ENCODE results near the gene PKD2L1. TPM values are rescaled to one million over a fixed set of nuclear protein-coding genes. Genes with fewer than 3 reads are reported as not detected.

Gene PKD2L1
- total and polyA plus RNA-seq, 4 experiments from 2014 or later, result not detected

GRCh38 chr10:100254191-100254590 is 75.8 kb downstream of the PKD2L1 start:
- Mint-ChIP-seq H3K27ac (no peak overlapping the region), H3K9me3 (no peaks in the 10 kb centered on the region), H3K36me3 (peaks cover 65 to 75% of the 10 kb centered on the region in 2 donors), H3K27me3 (no peaks in the 10 kb centered on the region), H3K4me3 (no peak overlapping the region), H3K4me1 (peaks cover 0 to 9% (median 5%) of the 10 kb centered on the region in 4 donors)
- H3K4me3 ChIP-seq (ENCODE audit: low read length in 2 of 2), result no peak overlapping the region
- no peaks in the 10 kb centered on the region for H3K27me3 ChIP-seq (ENCODE audit: insufficient read depth, low read length)
- intact Hi-C loops (cut with micrococcal nuclease), result no loop called here
- H3K9me3 ChIP-seq (ENCODE audit: control insufficient read depth in 1 of 2, low read length in 2 of 2), result no peaks in the 10 kb centered on the region
- no peak overlapping the region for H3K27ac ChIP-seq (ENCODE audit: low read depth, low read length)
- ChIA-PET CTCF (ENCODE audit: partially characterized antibody) (interaction anchor here (0.8 to 1.4 kb wide), 2 partner anchors 12 to 409 kb away, joined by 3 read pairs; no protein-coding TSS in a partner anchor), POLR2A (ENCODE audit: partially characterized antibody) (no interaction called here)
- DNase-seq, result no peak
- no peaks in the 10 kb centered on the region for H3K4me1 ChIP-seq (ENCODE audit: insufficient read depth, low read length)
- H3K36me3 ChIP-seq (ENCODE audit: insufficient read depth, low read length), result peaks cover 59% of the 10 kb centered on the region

GRCh38 chr10:100253041-100253440 is 77.0 kb downstream of the PKD2L1 start:
- no peak overlapping the region for H3K4me3 Mint-ChIP-seq
- H3K4me3 ChIP-seq (ENCODE audit: low read length in 2 of 2), result no peak overlapping the region
- intact Hi-C loops (cut with micrococcal nuclease), result no loop called here
- POLR2A ChIA-PET (ENCODE audit: partially characterized antibody), result no interaction called here
- H3K4me1 ChIP-seq (ENCODE audit: insufficient read depth, low read length), result no peaks in the 10 kb centered on the region
- peaks cover 63 to 75% of the 10 kb centered on the region in 2 donors for H3K36me3 Mint-ChIP-seq
- H3K27me3 ChIP-seq (ENCODE audit: insufficient read depth, low read length), result no peaks in the 10 kb centered on the region
- H3K4me1 Mint-ChIP-seq, result peaks cover 0 to 9% (median 2%) of the 10 kb centered on the region in 4 donors
- no peak overlapping the region for H3K27ac ChIP-seq (ENCODE audit: low read depth, low read length)
- peaks cover 61% of the 10 kb centered on the region for H3K36me3 ChIP-seq (ENCODE audit: insufficient read depth, low read length)
- H3K9me3 Mint-ChIP-seq, result no peaks in the 10 kb centered on the region
- no peaks in the 10 kb centered on the region for H3K9me3 ChIP-seq (ENCODE audit: control insufficient read depth in 1 of 2, low read length in 2 of 2)
- no peak for DNase-seq
- CTCF ChIA-PET (ENCODE audit: partially characterized antibody), result no interaction called here
- H3K27me3 Mint-ChIP-seq, result no peaks in the 10 kb centered on the region
- no peak overlapping the region for H3K27ac Mint-ChIP-seq

GRCh38 chr10:100248820-100249219 is 81.2 kb downstream of the PKD2L1 start:
- no peaks in the 10 kb centered on the region for H3K4me1 Mint-ChIP-seq
- no peak overlapping the region for H3K27ac Mint-ChIP-seq
- no peaks in the 10 kb centered on the region for H3K9me3 Mint-ChIP-seq
- no peak overlapping the region for H3K27ac ChIP-seq (ENCODE audit: low read depth, low read length)
- H3K27me3 ChIP-seq (ENCODE audit: insufficient read depth, low read length), result no peaks in the 10 kb centered on the region
- POLR2A ChIA-PET (ENCODE audit: partially characterized antibody), result interaction anchor here (1.0 kb wide), 1 partner anchor 11 kb away, joined by 3 read pairs; no protein-coding TSS in a partner anchor
- H3K4me1 ChIP-seq (ENCODE audit: insufficient read depth, low read length), result no peaks in the 10 kb centered on the region
- no peak overlapping the region for H3K4me3 ChIP-seq (ENCODE audit: low read length in 2 of 2)
- CTCF ChIA-PET (ENCODE audit: partially characterized antibody), result no interaction called here
- H3K4me3 Mint-ChIP-seq, result no peak overlapping the region
- peaks cover 49 to 75% of the 10 kb centered on the region in 2 donors for H3K36me3 Mint-ChIP-seq
- no peaks in the 10 kb centered on the region for H3K27me3 Mint-ChIP-seq
- H3K36me3 ChIP-seq (ENCODE audit: insufficient read depth, low read length), result peaks cover 69% of the 10 kb centered on the region
- no peaks in the 10 kb centered on the region for H3K9me3 ChIP-seq (ENCODE audit: control insufficient read depth in 1 of 2, low read length in 2 of 2)
- DNase-seq, result no peak
- intact Hi-C loops (cut with micrococcal nuclease), result no loop called here

GRCh38 chr10:100245484-100246220 is 84.4 kb downstream of the PKD2L1 start:
- H3K4me3 Mint-ChIP-seq, result no peak overlapping the region
- intact Hi-C loops (cut with micrococcal nuclease), result no loop called here
- peak overlapping the region in 1 of 7 donors; percentile 24 for H3K27ac Mint-ChIP-seq
- no peaks in the 10 kb centered on the region for H3K9me3 Mint-ChIP-seq
- ChIA-PET POLR2A (ENCODE audit: partially characterized antibody) (no interaction called here), CTCF (ENCODE audit: partially characterized antibody) (no interaction called here)
- Histone ChIP-seq H3K27me3 (ENCODE audit: insufficient read depth, low read length) (no peaks in the 10 kb centered on the region), H3K27ac (ENCODE audit: low read depth, low read length) (no peak overlapping the region), H3K4me1 (ENCODE audit: insufficient read depth, low read length) (no peaks in the 10 kb centered on the region), H3K9me3 (ENCODE audit: control insufficient read depth in 1 of 2, low read length in 2 of 2) (no peaks in the 10 kb centered on the region), H3K36me3 (ENCODE audit: insufficient read depth, low read length) (peaks cover 70% of the 10 kb centered on the region), H3K4me3 (ENCODE audit: low read length in 2 of 2) (no peak overlapping the region)
- no peaks in the 10 kb centered on the region for H3K27me3 Mint-ChIP-seq
- H3K36me3 Mint-ChIP-seq, result peaks cover 49 to 78% of the 10 kb centered on the region in 2 donors
- H3K4me1 Mint-ChIP-seq, result peaks cover 0 to under 1% (median under 1%) of the 10 kb centered on the region in 4 donors
- no peak for DNase-seq

- ChIA-PET POLR2A (ENCODE audit: partially characterized antibody) (no interaction called here), CTCF (ENCODE audit: partially characterized antibody) (interaction anchor here (0.7 to 1.6 kb wide), 2 partner anchors 11 to 14 kb away, joined by 3 read pairs; no protein-coding TSS in a partner anchor)
- peaks cover 54 to 72% of the 10 kb centered on the region in 2 donors for H3K36me3 Mint-ChIP-seq
- no peak overlapping the region for H3K27ac Mint-ChIP-seq
- no peak overlapping the region for H3K4me3 Mint-ChIP-seq
- Histone ChIP-seq H3K36me3 (ENCODE audit: insufficient read depth, low read length) (peaks cover 61% of the 10 kb centered on the region), H3K9me3 (ENCODE audit: control insufficient read depth in 1 of 2, low read length in 2 of 2) (no peaks in the 10 kb centered on the region), H3K4me3 (ENCODE audit: low read length in 2 of 2) (no peak overlapping the region), H3K4me1 (ENCODE audit: insufficient read depth, low read length) (no peaks in the 10 kb centered on the region), H3K27ac (ENCODE audit: low read depth, low read length) (no peak overlapping the region), H3K27me3 (ENCODE audit: insufficient read depth, low read length) (no peaks in the 10 kb centered on the region)
- no peak for DNase-seq
- H3K9me3 Mint-ChIP-seq, result no peaks in the 10 kb centered on the region
- intact Hi-C loops (cut with micrococcal nuclease), result no loop called here
- H3K27me3 Mint-ChIP-seq, result no peaks in the 10 kb centered on the region
- peaks cover 0 to 4% (median 3%) of the 10 kb centered on the region in 4 donors for H3K4me1 Mint-ChIP-seq
These were observed 90.2 kb downstream of the PKD2L1 start for GRCh38 chr10:100239851-100240250.

- intact Hi-C loops (cut with micrococcal nuclease), result no loop called here
- Mint-ChIP-seq H3K27me3 (no peaks in the 10 kb centered on the region), H3K27ac (peak overlapping the region in 1 of 7 donors; percentile 4), H3K4me1 (peaks cover 0 to 4% (median 3%) of the 10 kb centered on the region in 4 donors), H3K4me3 (no peak overlapping the region), H3K36me3 (peaks cover 57 to 75% of the 10 kb centered on the region in 2 donors), H3K9me3 (no peaks in the 10 kb centered on the region)
- Histone ChIP-seq H3K4me3 (ENCODE audit: low read length in 2 of 2) (no peak overlapping the region), H3K4me1 (ENCODE audit: insufficient read depth, low read length) (no peaks in the 10 kb centered on the region), H3K36me3 (ENCODE audit: insufficient read depth, low read length) (peaks cover 63% of the 10 kb centered on the region), H3K27me3 (ENCODE audit: insufficient read depth, low read length) (no peaks in the 10 kb centered on the region), H3K27ac (ENCODE audit: low read depth, low read length) (no peak overlapping the region), H3K9me3 (ENCODE audit: control insufficient read depth in 1 of 2, low read length in 2 of 2) (no peaks in the 10 kb centered on the region)
- ChIA-PET CTCF (ENCODE audit: partially characterized antibody) (no interaction called here), POLR2A (ENCODE audit: partially characterized antibody) (no interaction called here)
- DNase-seq, result no peak
These were observed 91.6 kb downstream of the PKD2L1 start for GRCh38 chr10:100238429-100238828.

Measured in CD4-positive, alpha-beta memory T cell (primary cell).